Measurements from ENCODE around the gene PPP1R15B.

PPP1R15B gene

DNA sequence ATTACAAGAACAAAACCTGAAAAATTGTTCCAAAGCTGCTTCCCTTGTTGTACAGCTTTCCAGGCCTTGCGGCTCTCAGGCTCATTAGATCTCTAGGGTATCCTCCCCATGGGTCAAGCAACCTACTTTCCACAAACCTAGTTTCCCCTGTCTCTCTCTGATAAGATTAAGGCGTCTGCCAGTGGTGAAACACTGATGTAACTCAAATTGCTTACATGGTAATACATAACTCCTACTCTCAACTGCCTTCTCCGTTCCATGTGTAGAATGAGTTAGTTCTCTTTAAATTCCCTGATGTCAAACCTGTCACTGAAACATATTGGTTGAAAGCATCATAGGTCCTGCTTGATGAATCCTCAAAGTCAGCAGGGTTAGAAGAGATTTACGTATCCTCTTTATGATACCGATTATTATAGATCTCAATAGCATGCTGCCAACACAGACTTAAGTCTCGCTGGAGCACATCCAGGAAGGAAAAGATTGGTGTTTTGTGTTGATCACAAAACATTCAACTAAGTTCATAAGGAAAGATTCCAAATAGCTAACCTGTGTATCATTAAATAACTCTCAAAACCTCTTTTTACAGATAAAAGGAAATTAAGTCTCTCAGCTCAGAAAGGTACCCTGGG is 10.6 kb downstream of the PPP1R15B start:
- H3K4me3 ChIP-seq (ENCODE audit: low read depth, low read length), result no peak overlapping the region
- TF ChIP-seq, protein P1, sequence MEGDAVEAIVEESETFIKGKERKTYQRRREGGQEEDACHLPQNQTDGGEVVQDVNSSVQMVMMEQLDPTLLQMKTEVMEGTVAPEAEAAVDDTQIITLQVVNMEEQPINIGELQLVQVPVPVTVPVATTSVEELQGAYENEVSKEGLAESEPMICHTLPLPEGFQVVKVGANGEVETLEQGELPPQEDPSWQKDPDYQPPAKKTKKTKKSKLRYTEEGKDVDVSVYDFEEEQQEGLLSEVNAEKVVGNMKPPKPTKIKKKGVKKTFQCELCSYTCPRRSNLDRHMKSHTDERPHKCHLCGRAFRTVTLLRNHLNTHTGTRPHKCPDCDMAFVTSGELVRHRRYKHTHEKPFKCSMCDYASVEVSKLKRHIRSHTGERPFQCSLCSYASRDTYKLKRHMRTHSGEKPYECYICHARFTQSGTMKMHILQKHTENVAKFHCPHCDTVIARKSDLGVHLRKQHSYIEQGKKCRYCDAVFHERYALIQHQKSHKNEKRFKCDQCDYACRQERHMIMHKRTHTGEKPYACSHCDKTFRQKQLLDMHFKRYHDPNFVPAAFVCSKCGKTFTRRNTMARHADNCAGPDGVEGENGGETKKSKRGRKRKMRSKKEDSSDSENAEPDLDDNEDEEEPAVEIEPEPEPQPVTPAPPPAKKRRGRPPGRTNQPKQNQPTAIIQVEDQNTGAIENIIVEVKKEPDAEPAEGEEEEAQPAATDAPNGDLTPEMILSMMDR (conservative IDR thresholded peaks at IDR 0.05; ENCODE audit: low read depth, low read length), result no peak
- no peak for DNase-seq (ENCODE audit: low read depth)

DNA sequence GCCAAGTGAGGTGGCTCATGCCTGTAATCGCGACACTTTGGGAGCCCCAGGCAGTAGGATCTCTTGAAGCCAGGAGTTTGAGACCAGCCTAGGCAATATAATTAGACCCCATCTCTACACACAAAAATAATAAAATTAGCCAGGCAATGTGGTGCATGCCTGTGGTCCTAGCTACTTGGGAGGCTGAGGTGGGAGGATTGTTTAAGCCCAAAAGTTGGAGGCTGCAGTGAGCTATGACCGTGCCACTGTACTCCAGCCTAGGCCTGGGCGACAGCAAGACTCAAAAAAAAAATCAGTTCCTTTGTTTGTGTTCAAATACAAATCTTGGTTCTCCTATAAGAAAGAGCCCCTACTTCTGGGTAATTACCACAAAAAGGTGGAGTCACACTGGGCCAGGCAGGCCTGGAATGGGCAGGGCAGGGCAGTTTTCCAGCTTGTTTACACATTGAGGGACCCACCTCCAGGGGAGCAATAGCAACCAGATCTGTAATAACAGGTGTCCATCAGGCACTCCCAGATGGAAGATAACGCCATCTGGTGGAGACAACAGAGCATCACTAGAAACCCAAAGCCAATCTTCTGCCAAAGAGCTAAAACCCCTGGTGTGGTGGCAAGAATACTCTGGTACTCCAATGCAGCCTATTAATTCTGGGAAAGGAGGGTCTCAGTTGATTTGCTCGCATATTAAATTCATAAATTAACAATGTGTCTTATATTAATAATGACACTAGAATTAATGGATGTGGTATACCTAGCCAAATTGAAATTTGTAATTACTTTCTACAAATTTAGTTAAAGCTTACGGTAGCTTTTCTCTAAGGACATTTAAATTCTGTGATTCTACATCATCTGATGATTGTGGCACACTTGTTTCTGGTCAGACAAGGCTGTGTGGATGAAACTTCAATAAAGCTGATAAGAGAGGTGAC is 13.2 kb downstream of the PPP1R15B start:
- TF ChIP-seq, protein P1 (conservative IDR thresholded peaks at IDR 0.05; ENCODE audit: low read depth, low read length), result peak; percentile 86
- no peak overlapping the region for H3K4me3 ChIP-seq (ENCODE audit: low read depth, low read length)
- peak; percentile 82 for DNase-seq (ENCODE audit: low read depth)

DNA sequence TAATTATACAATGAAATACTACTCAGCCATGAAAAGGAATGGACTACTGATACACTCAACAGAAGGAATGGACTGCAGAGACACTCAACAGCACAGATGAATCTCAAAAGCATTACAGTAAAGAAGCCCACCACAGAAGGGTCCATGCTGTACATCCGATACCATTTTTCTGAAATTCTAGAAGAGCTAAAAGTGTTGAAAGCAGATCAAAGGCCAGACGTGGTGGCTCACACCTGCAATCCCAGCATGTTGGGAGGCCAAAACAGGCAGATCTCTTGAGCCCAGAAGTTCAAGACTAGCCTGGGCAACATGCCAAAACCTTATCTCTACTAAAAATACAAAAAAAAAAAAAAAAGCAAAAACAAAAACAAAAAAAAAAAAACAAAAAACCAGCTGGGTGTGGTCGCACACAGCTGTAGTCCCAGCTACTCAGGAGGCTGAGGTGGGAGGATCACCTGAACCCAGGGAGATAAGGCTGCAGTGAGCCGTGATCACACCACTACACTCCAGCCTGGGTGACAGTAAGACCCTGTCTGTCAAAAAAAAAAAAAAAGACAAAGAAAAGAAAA is 15.5 kb downstream of the PPP1R15B start:
- TF ChIP-seq, protein P1 (conservative IDR thresholded peaks at IDR 0.05; ENCODE audit: low read depth, low read length), result no peak
- H3K4me3 ChIP-seq (ENCODE audit: low read depth, low read length), result no peak overlapping the region
- DNase-seq (ENCODE audit: low read depth), result no peak

DNA sequence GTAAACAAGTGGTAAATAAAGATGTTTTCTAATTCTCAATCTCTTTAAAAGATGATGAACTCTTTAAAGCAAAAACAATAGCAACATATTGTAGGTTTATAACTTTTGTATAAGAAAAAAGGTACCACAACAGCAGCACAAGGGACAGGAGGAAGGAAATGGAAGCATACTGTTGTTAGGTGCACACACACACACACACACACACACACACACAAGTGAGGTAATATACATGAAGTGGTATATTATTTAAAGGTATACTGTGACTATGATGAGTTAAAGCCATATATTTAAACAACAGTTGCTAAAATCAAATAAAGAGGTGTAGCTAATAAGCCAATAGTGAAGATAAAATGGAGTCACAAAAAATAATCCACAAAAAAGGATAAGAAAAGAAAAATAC is 20.0 kb downstream of the PPP1R15B start:
- no peak overlapping the region for H3K4me3 ChIP-seq (ENCODE audit: low read depth, low read length)
- TF ChIP-seq, protein P1 (conservative IDR thresholded peaks at IDR 0.05; ENCODE audit: low read depth, low read length), result no peak
- DNase-seq (ENCODE audit: low read depth), result no peak

DNA sequence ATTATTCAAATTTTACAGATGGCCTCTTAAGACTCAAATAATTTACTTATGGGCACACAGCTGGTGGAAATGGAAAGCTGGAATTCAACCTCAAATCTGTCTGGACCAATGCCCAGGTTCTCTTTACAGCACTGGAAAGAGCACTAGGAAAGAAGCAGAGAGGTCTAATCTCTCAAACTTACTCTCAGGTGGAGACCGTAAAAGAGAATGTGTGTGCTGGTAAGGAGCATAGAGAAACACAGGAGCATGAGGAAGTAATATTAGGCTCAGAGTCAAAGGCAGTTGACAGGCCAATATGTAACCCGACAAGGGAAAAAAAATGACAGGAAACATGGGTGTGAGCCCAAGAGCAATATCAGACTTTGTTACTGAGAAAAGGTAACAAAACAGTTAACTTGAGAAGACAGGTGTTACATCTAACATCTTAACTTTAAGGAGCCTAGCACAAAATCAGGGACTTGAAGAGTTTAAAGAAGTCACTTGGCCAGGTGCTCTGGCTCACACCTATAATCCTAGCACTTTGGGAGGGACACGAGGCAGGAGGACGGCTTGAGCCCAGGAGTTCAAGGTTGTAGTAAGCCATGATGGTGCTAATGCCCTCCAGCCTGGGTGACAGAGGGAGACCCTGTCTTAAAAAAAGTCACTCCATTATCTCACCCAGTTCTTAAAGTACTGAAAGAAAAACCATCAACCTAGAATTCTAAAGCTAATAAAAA is 20.7 kb downstream of the PPP1R15B start:
- TF ChIP-seq, protein P1 (conservative IDR thresholded peaks at IDR 0.05; ENCODE audit: low read depth, low read length), result no peak
- DNase-seq (ENCODE audit: low read depth), result peak; percentile 24

DNA sequence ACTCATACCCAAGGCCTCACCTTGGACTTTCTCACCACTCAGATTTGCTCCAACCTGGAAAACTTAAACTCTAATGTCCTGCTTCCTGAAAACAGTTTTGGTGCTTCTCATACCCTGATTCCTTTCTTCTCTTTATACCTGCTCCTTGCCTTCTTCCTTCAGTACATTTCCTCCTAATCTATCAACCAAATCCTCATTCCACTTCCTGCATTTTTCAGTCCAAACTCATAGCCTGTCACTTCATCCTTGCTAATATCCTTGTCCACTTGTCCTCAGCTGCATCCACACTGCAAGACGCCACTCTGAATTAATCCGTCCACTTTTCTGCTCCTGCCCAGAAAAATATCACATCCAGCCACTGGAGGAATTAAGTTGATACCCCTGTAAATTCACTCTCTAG is 25.9 kb downstream of the PPP1R15B start:
- H3K4me3 ChIP-seq (ENCODE audit: low read depth, low read length), result no peak overlapping the region
- TF ChIP-seq, protein P1 (conservative IDR thresholded peaks at IDR 0.05; ENCODE audit: low read depth, low read length), result no peak

More for the DNA sequence above, 20.7 kb downstream of the PPP1R15B start:
- H3K4me3 ChIP-seq (ENCODE audit: low read depth, low read length), result no peak overlapping the region

More for the DNA sequence above, 25.9 kb downstream of the PPP1R15B start:
- no peak for DNase-seq (ENCODE audit: low read depth)
